ENCODE measurements around the gene SIK3.
"Not testable (repeated sequence)": the region's sequence is repeated elsewhere in the genome, so short reads cannot be mapped to it uniquely, and the experiment has no call there.

The SIK3 gene

DNA sequence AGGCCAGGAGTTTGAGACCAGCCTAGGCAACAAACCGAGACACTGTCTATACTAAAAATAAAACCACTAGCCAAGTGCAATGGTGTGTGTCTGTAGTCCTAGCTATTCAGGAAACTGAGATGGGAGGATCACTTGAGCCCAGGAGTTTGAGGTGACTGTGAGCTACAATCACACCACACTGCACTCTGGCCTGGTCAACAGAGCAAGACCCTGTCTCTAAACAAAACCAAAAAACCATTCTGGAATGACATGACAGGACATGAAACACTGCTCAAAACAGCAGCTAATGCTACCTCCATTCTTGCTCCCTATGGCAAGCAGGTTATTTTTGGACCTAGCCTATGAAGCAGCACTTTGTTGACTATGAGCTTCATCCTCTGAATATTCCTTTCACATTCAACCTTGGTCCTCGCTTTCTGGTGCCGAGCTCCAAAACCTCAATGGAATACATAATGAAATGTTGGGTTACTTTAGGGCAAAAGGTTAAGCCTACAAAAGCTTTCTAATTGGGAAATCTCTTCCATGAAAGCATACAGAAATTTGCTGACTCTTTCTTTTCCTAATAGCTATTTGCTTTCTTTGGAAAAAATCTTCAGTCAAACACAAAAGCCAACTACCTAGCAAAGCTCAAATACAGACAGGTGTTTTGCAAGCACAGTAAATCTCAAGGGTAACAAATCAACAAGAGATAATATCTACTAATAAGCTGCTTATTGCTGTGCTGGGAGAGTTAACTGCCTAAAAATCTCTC, 21.1 kb downstream of the SIK3 start:
- DNase-seq (ENCODE audit: low spot score): no peak

DNA sequence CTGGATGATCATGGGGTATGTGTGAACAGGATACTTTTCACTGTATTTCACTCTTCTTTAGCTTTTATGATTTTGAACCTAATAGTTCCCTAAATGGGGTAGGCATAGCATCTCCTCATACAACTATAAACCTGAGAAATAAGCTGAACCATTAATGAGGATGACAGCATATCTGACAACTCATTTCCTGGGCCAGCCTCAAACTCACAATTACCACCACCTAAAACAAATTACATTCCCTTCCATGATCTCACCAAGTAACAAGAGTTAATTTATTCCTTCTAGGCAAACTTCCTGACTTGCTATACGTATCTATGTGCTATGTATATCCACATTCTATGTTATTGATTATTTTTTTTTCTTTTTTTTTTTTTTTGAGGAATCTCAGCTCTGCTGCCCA, 23.0 kb downstream of the SIK3 start:
- DNase-seq (ENCODE audit: low spot score): no peak

DNA sequence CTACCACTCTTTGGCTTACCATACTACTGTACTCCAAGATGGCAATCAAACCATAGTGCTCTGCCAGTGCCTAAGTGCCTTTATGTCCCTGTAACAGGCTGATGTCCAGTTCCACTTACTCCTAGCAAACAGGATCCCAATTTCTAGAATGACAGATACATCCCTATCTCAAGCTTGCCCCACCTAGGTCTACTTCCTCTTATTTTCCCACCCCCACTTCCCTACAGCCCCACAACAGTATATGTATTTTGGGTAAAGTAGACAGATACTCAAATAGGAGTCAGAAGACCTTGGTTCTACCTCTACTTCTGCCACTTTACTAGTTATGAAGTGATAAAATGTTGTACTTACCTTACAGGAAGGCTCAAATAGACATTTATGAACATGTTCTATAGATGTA, 24.1 kb downstream of the SIK3 start:
- DNase-seq (ENCODE audit: low spot score): no peak

DNA sequence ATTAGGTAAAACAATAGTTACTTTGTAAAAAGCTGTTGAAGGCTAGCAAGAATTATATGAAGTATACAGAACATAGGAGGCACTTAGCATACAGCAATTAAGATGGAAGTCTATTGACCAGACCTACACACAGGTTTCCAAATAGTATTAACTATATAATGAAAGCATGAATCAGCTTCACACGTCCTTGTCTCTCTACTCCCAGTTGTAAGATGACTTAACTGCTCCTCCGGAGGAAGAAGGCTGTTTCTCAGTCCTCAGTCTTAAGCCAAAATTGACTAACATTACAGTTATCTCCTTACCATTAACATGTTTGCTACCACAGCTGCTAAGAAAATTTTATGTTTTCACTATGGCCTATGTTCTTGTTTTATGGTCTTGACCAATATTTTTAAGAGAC, 24.7 kb downstream of the SIK3 start:
- no peak for DNase-seq (ENCODE audit: low spot score)

DNA sequence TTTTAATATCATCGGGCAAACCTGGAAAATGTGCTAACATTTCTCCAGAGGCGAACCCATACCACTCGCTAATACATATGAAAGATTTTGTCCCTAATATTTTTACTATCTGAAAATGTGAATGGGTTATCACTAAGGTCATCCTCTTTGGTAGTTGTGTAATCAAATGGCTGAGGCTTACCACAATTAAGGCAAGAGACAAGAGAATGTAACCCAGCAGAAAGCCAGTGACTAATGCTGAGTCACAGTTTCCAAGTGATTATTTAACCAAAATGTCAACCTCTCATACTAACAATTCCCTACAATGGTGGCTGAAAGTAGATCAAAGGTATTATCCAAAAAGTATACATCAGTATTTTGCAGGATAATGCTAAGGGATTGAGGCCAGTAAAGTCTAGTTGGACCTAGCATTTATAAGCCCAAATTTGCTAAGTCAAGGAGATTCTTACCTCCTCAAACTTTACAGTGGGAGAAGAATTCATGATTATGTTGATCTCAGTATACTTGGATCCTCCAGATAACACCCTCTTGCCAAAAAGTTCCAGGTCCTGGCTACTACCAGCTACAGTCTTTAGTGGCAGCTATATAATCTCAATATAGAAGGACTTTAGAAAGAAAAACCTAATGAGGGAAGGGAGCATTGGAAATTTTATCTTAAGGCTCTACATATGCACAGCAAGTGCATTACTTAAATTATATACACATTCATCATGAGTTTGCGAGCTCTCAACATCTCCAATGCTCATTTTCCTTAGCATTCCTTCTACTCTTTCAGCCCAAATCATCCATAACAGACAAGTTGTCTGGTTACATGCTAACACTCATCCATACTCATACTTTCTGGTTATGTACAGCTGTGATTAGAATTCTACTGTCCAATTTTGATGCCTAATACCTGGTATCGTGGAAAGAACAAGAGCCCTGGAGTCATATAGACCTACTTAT, 25.4 kb downstream of the SIK3 start:
- no peak for DNase-seq (ENCODE audit: low spot score)

DNA sequence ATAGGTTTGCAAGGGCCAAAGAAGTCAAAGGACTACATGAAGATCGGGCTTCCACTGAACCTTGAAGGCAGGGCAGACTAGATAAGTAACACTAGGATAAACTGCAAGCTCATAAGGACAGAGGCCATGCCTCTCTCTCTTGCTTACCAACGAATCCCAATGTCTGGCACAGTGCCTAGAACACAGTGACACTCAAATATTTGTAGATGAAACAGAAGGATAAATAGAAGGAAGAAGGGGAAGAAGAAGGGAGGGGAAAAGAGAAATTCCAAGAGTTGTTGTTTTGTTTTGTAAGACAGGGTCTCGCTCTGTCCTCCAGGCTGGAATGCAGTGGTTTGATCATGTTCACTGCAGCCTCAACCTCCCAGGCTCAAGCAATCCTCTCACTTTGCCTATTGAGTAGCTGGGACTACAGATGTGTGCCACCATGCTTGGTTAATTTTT, 26.9 kb downstream of the SIK3 start:
- no peak for DNase-seq (ENCODE audit: low spot score)

DNA sequence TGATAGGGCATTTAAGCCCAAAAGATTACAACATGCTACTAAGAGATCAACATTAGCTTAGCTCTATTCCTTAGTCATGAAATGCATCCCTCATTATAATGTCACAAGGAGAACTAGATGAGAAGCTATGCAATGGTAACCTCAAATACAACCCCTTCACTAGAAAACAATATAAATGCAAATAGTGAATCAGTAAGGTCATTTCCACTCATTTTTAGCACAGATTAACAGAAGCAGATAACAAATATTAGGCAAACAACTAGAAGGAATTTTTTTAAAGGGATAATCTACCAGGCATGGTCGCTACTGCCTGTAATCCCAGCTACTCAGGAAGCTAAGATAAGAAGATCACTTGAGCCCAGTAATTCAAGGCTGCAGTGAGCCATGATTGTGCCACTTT, 28.2 kb downstream of the SIK3 start:
- no peak for DNase-seq (ENCODE audit: low spot score)

DNA sequence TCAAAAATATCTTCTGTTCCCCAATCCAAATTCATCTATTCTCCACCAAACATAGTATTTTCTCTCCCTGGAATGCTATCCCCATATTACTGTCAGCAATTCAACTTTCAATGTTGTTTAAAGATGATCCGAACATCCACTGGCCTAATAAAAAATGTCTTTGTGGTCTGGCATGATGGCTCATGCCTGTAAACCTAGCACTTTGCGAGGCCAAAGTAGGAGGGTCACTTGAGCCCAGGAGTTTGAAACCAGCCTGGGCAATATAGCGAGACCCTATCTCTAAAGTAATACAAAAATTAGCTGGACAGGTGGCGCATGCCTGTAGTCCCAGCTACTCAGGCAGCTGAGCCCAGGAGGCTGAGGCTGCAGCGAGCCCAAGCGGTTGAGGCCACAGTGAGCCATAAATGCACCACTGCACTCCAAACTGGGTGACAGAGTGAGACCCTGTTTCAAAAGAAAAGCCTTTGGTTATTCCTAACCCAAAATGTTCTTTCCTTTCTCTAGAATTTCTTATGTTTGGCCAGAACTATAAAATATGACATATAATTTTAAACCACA, 29.8 kb downstream of the SIK3 start:
- no peak for DNase-seq (ENCODE audit: low spot score)

DNA sequence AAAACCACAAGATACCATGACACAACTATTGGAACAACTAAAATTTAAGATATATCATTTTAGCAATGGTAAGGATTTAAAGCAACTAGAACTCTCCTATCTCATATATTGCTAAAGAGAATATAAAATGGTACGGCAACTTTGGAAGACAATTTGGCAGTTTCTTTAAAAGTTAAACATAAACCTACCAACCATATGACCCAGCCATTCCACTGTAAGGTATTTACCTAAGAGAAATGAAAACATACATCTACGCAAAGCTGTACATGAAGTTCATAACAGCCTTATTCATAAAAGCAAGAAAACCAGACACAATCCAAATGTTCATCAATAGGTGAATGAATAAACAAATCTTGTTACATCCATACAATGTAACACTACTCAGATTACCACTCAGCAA, 31.3 kb downstream of the SIK3 start:
- DNase-seq (ENCODE audit: low spot score): no peak

DNA sequence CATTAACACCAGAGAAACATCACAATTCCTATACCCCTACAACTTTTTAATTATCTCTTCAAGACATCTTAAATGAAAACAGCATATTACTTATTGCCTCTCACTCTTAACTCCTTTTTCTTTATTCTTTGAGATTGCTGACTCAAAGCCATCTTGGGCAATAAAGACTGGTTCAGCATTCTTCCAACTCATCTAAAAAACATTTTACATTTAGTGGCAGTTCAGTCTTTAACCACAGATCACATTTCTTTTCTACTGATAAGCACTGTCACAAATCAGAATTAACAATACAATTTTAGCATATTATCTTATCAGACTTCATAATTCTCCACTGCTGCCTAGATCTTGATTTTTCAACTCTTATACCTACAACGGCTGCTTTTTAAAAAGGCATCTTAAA, 34.0 kb downstream of the SIK3 start:
- no peak for DNase-seq (ENCODE audit: low spot score)

DNA sequence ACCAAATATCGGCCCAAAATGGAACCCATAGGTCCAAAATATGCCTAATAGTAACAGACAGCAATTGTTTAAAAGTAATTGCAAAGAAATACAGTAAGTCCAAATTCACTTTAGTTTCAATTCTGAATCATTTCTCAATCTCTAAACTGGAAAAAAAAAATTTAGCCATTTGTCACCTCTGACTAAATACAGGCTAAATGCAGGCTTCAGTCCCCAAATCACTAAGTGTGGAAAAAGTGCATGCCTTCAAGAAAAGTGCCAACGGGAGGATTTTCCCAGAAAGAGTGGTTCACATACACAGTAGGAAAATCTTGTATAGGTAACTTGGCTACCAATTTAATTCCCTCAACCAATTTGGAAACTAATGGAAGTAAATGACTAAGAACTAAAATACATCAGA, 35.7 kb downstream of the SIK3 start:
- no peak for DNase-seq (ENCODE audit: low spot score)

DNA sequence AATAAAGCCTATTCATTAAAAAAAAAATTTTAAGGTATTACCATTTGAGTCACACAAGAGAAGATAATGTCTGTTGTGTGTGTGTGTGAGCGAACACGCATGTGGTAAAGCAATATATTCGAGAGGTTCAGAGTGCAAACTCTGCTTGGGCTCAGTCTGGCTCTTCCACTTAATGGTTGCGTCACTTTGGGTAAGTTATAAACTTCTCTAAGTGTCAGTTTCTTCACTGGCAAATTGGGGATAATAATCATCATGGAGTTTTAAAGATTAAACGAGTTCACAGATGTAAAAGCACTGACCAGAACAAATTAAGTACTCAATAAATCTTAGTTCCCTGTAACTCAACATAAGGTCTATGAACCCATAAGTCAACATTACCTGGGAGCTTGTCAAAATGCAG, 37.0 kb downstream of the SIK3 start:
- no peak for DNase-seq (ENCODE audit: low spot score)

DNA sequence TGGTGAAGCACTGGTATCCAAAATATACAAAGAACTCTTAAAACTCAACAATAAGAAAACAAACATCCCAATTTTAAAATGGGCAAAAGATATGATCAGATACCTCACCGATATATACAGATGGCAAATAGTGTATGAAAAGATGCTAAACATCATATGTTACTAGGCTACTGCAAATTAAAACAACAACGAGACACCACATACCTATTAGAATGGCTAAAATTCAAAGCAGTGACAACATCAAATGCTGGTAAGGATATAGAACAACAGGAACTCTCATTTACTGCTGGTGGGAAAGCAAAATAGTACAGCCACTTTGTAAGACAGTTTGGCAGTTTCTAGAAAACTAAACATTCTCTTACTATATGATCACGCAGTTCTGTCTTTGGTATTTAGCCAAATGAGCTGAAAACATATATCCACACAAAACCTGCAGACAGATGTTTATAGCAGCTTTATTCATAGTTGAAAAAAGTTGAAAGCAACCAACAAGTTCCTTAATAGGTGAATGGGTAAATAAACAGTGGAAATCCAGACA, 38.5 kb downstream of the SIK3 start:
- DNase-seq (ENCODE audit: low spot score): no peak

DNA sequence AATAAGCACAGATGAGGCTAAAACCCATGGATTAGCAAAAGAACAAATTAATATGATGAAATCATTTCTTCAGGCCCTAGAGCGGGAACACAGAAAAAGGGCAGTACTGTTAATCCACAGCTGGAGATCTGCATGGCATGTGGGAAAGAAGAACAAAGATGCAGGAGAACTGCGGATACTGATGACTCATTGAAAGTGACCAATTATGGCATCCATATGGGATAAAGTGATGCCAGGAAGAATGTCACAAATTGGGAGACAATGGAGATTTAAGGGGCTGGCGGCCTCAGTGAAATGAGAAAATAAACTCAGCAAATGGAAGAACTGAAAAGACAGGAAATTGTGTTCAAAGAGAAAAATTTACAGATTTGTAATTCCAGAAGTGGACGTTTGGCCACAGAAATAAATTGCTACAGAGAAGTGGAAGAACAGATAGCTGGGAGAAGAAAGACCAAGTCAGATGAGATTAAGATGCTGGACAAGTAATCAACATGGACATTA, 39.4 kb downstream of the SIK3 start:
- no peak for DNase-seq (ENCODE audit: low spot score)

DNA sequence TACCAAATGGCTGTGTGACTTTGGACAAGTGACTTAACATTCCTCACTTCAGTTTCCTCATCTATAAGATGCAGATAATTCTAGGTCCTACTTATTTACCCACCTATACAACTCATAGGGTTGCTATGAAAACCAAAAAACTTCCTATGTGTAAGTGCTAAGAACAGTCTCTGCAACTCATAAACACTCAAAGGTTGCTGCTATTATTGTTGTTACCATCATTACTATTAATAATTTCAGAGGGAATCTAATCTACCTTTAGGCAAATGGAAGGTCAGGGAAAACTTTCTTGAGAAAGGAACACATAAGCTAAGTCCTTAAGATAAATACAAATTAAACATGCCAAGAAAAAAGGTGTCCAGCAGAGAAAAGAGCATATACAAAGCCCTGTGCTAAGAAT, 40.5 kb downstream of the SIK3 start:
- DNase-seq (ENCODE audit: low spot score): no peak

DNA sequence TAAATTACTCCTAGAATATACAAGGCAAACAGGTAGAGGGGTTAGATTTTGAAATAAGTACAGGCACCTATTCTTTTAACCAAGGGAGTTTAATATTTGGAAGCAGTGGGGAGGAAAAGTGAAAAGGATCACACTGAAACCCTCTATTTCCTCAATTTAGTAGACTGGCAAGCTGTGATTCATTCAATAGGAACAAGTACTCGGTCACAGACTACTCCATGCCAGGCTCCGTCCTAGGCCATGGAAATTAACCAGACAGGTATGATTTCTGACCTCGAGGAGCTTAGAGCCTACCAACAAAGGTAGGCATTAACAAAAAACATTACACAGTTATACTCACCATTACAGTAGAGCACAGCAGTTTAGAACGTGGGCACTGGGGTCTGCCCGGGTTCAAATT, 40.9 kb downstream of the SIK3 start:
- no peak for DNase-seq (ENCODE audit: low spot score)

DNA sequence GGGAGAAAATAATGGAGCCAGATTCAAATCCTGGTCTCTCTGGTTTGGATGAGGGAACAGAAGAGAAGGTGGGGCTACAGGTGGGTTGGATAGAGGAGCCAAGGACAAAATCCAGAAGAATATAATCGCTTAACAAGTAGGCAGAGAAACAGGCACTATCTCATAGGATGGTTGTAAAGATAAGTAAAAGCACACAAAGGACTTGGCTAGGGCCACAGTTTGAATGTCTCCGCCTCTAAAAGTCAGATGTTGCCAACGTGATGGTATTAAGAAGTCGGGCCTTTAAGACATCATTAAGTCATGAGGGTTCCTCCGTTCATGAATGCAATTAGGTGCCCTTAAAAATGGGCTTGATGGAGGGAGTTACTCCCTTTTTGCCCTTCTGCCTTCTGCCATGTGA, 42.8 kb downstream of the SIK3 start:
- no peak for DNase-seq (ENCODE audit: low spot score)

DNA sequence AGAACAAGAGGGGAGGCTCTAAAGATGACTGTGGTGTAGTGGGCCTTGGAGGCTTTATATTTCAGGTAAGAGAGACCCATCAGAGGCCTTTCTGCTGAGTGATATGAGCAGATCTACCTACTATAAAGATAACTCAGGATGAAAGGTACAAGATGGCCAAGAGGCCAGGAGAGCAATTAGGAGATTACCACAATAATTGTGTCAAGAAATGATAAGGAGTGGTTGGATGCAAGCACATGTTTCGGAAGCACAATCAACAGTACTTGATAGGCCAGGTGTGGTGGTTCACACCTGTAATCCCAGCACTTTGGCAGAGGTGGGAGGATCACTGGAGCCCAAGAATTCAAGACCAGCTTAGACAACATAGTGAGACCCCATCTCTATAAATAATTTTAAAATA, 43.8 kb downstream of the SIK3 start:
- DNase-seq (ENCODE audit: low spot score): no peak

DNA sequence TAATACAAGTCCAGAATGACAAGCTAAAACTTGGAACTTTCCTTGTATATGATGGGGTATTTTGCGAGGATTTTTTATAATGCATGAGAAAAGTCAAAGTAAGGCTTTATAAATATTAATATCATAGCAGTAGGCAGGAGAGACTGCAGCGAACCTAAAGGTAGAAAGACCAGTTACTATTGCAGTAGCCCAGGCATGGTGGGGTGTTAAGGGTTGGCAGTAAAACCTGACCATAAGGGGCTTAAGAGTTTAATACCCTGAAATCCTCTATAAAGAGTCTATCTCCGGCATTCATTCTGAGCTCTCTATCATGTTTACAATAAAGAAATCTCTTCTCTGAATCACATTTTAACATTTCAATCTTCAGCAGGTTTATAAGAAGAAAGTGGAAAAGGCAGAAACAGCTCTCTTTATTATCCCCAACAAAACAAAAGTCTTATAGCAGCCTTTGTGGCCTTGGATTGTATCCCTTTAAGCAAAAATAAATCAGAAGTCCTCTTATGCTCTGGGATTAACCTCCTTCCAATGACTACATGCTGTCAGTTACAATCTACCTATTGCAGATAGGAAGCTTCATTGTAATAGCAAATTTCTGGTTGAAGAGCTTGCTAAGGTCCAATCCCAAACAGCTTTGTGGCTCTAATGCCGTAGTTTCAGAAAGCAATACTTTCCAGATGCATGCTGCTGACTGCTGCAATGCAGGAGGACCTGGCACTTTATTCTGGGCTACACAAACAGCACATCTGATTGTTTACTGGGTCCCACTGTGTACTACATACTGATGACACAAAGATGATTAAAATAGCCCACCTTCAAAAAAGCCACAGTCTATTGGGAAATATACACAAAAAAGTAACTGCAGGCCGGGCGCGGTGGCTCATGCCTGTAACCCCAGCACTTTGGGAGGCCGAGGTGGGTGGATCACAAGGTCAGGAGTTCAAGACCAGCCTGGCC, 45.8 kb downstream of the SIK3 start:
- no peak for DNase-seq (ENCODE audit: low spot score)

DNA sequence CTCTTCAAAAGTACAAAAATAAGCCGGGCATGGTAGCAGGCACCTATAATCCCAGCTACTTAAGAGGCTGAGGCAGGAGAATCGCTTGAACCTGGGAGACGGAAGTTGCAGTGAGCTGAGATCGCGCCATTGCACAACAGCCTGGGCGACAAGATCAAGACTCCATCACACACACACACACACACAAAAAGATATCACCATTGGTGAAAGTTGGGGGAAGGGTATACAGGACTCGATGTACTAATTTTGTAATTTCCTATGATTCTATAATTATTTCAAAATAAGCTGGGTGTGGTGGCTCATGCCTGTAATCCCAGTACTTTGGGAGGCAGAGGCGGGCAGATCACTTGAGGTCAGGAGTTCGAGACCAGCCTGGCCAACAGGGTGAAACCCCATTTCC, 48.1 kb downstream of the SIK3 start:
- not testable (repeated sequence) for DNase-seq (ENCODE audit: low spot score)

DNA sequence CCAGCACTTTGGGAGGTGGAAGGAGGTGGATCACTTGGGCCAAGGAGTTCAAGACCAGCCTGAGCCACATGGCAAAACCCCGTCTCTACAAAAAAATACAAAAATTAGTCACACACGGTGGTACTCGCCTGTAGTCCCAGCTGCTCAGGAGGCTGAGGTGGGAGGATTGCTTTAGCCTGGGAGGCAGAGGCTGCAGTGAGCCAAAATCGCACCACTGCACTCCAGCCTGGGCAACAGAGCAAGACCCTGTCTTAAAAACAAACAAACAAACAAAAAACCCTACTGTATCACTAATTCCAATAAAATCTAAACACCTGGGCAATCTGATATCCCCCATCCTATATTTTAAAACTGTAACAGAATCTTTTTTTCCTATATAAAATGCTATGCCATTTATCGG, 51.6 kb downstream of the SIK3 start:
- DNase-seq (ENCODE audit: low spot score): not testable (repeated sequence)
